ENCODE data around the gene RNF2. TPM values are rescaled to one million over a fixed set of nuclear protein-coding genes. Genes with fewer than 3 reads are reported as not detected.

RNF2 gene
- total RNA-seq, 1 experiment from 2014 or later: 39.1 TPM

GRCh38 chr1:185144233-185144632 is 98.9 kb downstream of the RNF2 start:
- intact Hi-C loops (cut with micrococcal nuclease): no loop called here
- POLR2A ChIA-PET: no interaction called here
- H3K9me3 ChIP-seq (ENCODE audit: control insufficient read depth in 1 of 2, insufficient read depth in 1 of 2, low read depth in 1 of 2, low read length in 2 of 2): no peaks in the 10 kb centered on the region

More at GRCh38 chr1:185144233-185144632, 98.9 kb downstream of the RNF2 start:
- ChIA-PET RAD21 (ENCODE audit: low non-redundant PET in 1 of 2, low total read pairs in 2 of 2, uncharacterized antibody in 2 of 2, unreplicated experiment in 2 of 2) (no interaction called here), CTCF (no interaction called here)
- H3K27me3 ChIP-seq (ENCODE audit: insufficient read depth, low read length): no peaks in the 10 kb centered on the region
- peaks cover 0 to 8% of the 10 kb centered on the region in 2 experiments; a peak in 2 of 4 replicates for H3K36me3 ChIP-seq (ENCODE audit: control insufficient read depth in 1 of 2, insufficient read depth in 2 of 2, low read length in 2 of 2)
- no peak overlapping the region for H3K4me2 ChIP-seq (ENCODE audit: low read length)
- DNase-seq (ENCODE audit: low read depth, low spot score) (no peak), ATAC-seq (no peak)
- no peaks in the 10 kb centered on the region for H3K79me2 ChIP-seq (ENCODE audit: insufficient read depth, low read length)
- no peak overlapping the region for H3K27ac ChIP-seq (ENCODE audit: low read depth, low read length)
- H3K4me1 ChIP-seq (ENCODE audit: control insufficient read depth in 1 of 2, insufficient read depth in 2 of 2, low read length in 2 of 2): no peaks in the 10 kb centered on the region
- no peak overlapping the region for H3K4me3 ChIP-seq (replicated peaks in 1 of 2; ENCODE audit: low read depth in 1 of 2, low read length in 2 of 2)
- H3K9ac ChIP-seq (ENCODE audit: low read length): no peak overlapping the region
- H3K9me2 ChIP-seq (ENCODE audit: insufficient read depth): no peaks in the 10 kb centered on the region
- H2AFZ ChIP-seq (ENCODE audit: low read depth, low read length, poor library complexity, severe bottlenecking): no peak overlapping the region
- H4K20me1 ChIP-seq (ENCODE audit: insufficient read depth): no peaks in the 10 kb centered on the region
- no TSS peak for BruUV-seq (replicated peaks)
- TF ChIP-seq ZFX (IDR thresholded peaks at IDR 0.05) (no peak), ZBTB33 (IDR thresholded peaks at IDR 0.05; ENCODE audit: extremely low read depth, insufficient replicate concordance, low read length) (no peak), EZH2phosphoT487 (IDR thresholded peaks at IDR 0.05; ENCODE audit: borderline replicate concordance) (no peak), ZNF274 (IDR thresholded peaks at IDR 0.05; ENCODE audit: low read depth, low read length) (no peak), ATF3 (IDR thresholded peaks at IDR 0.05) (no peak), RAD21 (IDR thresholded peaks at IDR 0.05; ENCODE audit: low read depth) (no peak), CBX3 (IDR thresholded peaks at IDR 0.05; ENCODE audit: low read depth) (no peak), ELF1 (IDR thresholded peaks at IDR 0.05; ENCODE audit: borderline replicate concordance, low read depth) (no peak), CEBPB (IDR thresholded peaks at IDR 0.05; ENCODE audit: low read depth) (no peak), TCF7L2 (IDR thresholded peaks at IDR 0.05; ENCODE audit: borderline replicate concordance, extremely low read depth, insufficient read depth, insufficient read length) (no peak), MAX (IDR thresholded peaks at IDR 0.05) (no peak), REST (IDR thresholded peaks at IDR 0.05; ENCODE audit: low read depth) (no peak), EZH2 (IDR thresholded peaks at IDR 0.05) (no peak), JUND (IDR thresholded peaks at IDR 0.05) (no peak), SP1 (IDR thresholded peaks at IDR 0.05; ENCODE audit: low read depth) (no peak)

Measured in HCT116 (cell line).